Epidermal melanocyte (primary cell): Measurements from ENCODE around the gene DZIP3.

Experiments
- DNase-seq: peaks from one replicate; pipeline ENCODE4 v3.0.0; 2011; ENCODE audit warnings: low spot score; ENCODE audit not compliant: insufficient read length

DZIP3 gene, protein sequence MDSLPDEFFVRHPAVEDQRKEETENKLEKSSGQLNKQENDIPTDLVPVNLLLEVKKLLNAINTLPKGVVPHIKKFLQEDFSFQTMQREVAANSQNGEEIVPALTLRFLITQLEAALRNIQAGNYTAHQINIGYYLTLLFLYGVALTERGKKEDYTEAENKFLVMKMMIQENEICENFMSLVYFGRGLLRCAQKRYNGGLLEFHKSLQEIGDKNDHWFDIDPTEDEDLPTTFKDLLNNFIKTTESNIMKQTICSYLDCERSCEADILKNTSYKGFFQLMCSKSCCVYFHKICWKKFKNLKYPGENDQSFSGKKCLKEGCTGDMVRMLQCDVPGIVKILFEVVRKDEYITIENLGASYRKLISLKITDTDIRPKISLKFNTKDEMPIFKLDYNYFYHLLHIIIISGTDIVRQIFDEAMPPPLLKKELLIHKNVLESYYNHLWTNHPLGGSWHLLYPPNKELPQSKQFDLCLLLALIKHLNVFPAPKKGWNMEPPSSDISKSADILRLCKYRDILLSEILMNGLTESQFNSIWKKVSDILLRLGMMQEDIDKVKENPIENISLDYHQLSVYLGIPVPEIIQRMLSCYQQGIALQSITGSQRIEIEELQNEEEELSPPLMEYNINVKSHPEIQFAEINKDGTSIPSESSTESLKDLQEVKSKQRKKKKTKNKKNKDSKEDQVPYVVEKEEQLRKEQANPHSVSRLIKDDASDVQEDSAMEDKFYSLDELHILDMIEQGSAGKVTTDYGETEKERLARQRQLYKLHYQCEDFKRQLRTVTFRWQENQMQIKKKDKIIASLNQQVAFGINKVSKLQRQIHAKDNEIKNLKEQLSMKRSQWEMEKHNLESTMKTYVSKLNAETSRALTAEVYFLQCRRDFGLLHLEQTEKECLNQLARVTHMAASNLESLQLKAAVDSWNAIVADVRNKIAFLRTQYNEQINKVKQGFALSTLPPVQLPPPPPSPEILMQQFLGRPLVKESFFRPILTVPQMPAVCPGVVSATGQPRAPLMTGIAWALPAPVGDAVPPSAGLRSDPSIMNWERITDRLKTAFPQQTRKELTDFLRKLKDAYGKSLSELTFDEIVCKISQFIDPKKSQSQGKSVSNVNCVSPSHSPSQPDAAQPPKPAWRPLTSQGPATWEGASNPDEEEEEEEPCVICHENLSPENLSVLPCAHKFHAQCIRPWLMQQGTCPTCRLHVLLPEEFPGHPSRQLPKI

DNA sequence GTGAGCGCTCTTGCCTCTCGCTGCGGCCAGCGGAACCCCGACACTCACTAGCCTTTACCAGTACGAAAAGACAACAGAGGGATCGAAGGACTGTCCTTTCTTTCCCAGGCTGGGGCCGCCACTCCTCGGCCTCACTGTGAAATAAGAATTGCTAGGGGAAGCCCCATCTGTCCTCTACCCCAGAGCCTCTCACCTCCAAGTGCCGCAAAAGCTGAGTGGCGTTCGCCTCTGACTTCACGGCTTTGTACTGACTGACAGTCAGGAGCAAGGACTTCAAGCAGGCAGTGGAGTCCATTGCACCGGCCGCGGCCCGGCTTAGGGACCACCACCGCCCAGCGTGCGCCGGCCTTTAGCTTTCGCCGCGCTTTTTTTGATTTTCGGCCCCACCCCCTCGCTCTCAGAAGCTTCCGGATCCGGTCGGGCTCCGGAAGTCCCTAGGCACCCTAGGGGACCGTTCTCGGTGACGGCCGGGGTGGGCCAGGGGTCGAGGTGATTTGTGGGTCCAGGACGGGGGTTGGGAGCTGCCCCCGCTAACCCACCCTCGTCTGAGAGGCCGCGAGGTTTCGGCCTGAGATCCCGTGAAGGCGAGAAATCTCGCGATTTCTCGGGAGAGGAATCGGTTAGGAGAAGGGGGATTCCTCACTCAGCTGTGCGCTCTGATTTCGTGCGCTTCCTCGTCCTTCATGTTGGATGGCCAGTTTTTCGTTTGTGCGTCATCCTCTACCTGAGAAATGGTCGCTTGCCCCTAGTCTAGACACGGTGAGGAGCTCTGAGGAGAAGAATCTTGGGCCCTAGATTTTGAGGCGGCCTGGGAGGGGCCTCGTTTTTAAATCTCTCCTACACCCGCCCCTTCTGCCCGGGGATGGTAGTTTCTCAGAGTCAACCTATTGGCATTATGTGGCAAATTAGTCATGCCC lies at the start of gene DZIP3, which contains the start of gene CIP2A:
Gene DZIP3 (plus strand): TSS at position 642 of the 917 bp plus-strand sequence. CDS start 15,685 bp downstream, outside the sequence.
Gene CIP2A (minus strand): TSS at position 358 of the 917 bp plus-strand sequence. CDS start 63 bp downstream, at position 295.
- peak; percentile 53 for DNase-seq

DNA sequence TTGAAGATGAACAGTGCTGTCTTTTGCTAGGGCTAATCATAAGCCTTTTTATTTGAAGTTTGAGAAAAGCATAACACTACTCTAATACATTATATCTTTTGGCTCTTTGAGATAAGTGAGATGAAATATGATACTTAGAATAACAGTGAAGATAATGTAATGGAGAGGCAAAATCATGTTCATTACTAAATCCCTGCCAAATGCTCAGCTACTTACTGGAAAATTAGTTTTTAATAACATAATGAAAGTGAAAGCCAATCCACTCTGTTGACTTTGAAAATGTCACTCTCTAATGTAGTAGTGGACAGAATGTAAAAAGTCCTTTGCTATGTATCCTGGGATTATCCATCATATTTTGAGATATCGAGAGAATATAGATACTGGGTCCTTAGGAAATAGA lies 43.3 kb upstream of the DZIP3 start:
- no peak for DNase-seq

DNA sequence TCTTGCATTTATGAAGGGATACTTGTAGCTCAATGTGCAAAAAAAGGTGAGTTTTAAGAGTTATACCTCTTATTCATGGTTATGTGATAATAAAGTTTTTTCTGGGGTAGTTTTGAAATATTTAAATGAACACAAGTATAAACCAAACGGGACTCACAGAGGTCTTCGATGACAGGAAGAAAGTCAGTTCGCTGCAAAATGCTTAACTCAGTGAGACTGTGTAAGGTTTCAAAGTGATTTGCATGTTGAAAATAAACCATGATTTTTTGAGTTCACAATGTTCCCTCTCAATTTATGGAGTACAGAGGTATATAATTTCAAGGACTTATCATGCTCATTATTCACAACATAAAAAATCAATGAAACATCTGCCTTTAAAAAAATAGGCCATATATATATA lies 42.8 kb upstream of the DZIP3 start:
- no peak for DNase-seq

DNA sequence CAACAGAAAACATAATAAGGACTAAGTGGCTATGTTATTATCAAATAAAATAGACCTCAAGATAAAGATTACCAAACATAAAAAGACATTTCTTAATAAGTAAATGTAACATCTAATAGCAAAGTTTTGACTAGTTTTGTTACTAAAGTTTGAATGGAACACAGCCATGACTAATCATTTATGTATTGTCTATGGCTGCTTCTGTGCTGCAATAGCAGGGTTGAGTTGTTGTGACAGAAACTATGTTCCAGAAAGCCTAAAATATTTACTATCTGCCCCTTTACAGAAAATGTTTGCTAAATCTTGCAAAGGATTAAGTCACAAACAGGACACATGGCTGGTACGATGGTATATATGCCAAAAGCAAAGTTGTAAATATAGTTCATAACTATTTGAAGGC lies 41.2 kb upstream of the DZIP3 start:
- DNase-seq = no peak

DNA sequence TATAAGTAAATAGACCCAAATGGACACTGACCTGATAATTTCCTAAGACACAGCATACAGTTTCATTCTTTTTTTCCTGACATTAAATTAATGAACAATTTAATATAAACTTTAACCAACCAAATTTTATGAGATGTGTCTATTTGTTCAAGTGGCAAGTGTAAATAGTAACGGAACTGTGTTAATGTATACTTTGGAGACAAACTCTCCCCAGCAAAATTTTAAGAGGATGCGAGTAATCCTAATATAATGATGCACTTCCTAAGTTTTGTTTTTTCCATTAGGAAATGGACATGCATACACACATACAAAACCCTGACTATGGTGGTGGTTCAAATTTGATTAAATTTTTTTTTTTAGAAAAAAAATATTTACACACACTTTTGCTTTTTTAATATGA lies 40.6 kb upstream of the DZIP3 start:
- DNase-seq = no peak

DNA sequence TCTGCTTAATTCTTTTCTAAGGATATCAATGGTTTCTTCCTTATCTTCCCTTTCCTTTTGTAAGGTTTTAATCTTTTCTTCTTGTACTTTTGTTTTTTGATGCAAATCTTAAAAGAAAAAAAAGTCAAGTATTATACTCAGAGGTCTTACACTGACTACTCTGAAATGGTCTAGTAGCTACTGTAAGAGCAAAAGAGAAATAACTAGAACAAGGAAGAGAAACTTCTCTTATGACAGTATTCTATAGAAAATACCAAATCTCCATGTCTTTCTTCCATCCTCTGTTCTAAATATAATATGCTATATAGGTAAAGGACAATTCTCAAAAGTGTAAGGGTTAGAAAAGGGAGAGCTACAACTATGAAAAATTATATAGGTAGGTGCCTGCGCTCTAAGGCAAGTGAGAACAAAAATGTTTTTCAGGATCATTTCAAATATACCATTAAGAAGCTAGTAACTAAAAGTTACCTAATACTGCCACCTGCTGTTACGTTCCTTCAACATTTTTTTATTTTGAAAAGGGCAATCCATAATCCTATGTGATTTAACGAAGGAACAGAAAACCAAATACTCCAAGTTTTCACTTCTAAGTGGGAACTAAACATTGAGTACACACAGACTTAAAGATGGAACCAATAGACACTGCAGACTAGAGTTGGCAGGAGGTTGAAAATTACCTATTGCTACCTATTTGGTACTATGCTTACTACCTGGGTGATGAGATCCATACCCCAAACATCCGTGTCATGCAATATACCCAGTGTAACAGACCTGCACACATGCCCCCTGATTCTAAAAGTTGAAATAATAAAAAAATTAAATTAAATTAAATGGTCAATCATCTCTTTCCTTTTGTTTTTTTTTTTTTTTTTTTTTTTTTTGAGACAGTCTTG lies 37.0 kb upstream of the DZIP3 start:
- DNase-seq = no peak

DNA sequence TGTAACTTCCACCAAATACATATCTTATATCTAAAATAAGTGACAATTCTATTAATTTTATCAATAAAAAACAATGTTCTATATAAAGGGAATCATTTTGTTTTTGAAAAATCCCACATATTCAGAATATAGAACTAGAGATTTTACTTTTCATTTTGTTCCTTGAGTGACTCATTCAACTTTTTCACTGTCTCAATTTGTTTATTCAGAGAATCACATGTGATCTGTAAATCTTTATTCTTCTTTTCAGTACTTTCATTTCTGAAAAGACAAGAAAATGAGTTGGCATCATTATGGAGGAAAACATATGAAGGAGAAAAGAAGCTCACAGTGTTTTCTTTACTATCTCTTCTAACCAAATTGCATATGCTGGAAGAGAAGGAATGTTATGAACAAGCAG lies 35.3 kb upstream of the DZIP3 start:
- DNase-seq = no peak

DNA sequence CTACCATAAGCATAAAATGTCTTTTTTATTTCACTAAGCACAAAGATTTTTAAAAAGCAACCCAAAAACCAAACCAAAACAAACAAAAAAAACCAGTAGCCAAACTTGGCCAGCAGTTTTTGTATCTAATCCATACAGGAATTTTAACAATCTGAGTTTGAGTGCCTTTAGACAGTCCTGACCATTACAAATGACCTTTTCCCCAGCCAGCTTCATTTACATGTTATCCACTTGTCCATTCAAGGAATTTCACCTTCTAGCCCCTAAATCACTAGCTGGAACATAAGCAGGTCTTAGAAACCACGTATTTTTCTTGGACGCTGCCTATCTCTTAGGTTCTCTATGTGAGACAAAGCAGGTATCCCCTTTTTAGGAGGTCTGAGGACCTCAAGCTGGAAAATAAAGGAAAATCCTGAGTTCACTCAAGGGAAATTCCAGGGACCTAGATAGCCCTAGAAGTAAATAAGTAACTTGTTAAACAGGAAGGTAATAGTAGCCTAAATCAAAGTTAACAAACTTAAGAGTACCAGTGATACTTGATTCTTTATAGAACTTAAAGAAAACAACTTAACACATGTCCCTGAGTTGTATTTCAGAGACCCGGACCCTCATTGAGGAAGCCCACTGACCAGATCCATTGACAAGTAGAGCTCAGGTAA lies 34.5 kb upstream of the DZIP3 start:
- DNase-seq = no peak

DNA sequence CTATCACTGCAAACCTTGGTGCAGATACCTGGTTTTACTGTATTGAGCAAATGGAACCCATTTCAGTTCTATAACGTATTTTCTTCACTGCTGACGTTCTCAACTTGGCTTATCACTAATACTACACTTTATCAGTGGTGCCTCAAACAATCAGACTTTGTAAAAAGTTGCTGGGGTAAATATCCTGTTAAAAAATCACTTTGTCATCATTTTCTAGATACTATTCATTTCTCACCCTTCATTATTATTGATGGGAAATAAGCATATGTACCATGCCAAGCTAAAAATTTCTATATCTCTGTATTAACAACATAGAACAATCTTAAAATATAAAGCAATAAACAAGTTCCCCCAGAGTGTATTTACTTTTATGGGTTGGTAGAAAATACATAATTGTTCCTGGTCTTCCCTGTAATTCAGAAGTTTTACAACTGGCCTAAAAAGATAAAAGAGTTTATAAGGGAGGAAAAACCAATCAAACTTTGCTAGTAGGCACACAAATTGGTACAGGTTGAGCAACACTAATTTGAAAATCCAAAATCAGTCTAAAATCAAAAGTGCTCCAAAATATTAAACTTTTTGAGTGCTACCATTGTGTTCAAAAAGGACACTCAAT lies 33.4 kb upstream of the DZIP3 start:
- no peak for DNase-seq

DNA sequence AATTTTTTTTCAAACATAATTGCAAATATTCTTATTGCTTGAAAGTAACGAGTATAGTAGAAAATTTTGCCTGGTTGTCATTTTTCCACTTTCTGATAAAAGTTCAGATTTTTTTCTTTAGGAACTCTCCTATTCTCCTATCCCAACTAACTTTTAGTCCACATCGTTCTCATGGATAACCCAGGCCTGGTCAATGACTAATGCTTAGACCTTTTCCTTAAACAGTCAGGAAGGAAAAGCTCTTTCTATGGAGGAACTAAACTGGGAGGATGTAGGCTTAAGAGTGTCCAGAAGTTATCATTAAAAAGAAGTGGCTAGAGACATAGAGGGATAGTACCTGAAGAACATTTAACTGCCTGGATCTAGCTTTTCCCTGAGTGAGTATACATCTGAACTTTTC lies 27.0 kb upstream of the DZIP3 start:
- DNase-seq = no peak

DNA sequence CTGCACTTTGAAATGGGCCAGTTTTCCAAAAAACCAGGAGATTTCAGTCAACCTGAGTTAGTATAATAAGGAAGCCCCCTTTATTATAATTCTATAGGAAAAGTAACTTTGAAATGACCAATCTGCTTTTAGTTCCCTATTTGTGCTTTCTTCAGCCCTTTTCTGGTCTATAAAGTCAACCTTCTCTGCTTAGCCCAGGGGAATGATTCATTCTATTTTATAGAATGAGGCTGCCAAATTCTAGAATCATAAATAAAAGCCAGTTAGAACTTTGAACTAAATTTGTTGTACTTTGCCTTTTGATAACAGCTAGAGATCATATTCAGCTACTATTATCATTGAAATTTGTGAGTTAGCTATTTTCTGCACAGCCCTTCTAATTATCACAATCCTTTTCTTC lies 25.0 kb upstream of the DZIP3 start:
- DNase-seq = no peak

DNA sequence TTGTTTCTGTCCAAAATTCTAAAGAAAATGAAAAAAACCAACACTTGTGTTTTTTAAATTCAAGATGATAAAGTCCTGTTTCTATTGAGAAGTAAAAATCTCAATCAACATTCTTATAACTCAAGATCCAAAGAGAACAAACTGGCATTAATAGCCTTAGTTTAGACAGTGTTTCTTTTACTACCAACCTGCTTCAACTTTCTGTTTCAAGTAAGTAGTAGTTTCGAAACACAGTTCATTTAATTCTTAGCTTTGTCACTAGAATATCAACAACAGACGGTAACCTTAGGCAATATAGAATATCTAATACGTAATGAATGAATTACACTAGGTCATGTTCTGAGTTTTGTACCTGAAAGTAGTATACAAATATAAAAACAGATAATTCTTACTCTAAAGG lies 24.0 kb upstream of the DZIP3 start:
- DNase-seq = no peak

DNA sequence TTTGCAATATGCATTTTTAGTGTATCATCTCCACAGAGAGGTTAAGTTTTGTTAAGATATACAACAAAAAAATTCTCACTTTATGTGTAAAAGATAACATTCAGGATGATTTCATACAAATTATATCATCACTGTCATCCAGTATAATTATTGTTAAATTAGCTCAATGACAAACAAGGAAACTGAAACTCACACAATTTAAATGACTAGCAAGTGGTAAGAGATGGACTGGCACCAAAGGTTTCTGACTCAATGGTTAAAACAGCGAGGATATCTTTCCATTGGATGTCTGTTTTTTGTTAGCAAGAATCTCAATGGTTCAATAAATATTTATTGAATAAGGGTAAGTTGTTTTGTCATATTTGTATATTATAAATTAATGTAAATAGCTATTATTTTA lies 22.9 kb upstream of the DZIP3 start:
- no peak for DNase-seq

DNA sequence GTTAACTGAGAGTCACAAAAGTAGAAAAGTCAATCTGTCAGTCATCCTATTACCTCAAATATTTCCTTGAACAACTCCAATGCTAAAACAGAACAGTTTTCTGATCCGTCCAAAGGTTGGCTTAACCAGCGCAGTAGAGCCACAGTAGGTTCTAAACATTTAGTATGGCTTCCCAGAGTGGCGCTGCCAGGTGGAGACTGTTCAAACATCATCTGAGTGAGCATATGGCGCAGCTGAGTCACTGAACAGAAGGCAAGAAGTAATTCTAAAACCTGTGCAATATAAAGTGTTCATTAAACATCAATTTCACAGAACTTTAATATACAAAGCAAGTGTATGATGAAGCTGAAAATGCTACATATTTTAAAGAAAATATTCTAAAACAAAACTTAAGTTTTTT lies 20.2 kb upstream of the DZIP3 start:
- DNase-seq = no peak

DNA sequence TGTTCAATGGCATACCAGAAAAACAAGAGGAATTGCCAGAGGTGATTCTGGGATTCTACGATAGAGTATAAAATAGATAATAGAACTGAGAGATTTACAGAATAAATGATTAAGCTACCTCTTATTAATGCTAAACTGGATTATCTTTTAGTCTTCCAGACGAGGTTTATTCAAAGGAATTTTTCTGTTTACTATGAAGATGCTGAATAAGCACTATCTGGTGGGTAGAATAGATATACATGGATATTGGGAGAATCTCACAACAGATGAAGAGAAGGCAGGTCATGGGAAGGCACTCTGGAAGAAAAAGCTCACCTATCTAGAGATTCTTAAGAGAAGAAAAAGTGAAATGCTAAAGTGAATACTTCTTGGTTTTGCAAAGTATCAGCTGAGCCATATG lies 11.5 kb upstream of the DZIP3 start:
- no peak for DNase-seq

DNA sequence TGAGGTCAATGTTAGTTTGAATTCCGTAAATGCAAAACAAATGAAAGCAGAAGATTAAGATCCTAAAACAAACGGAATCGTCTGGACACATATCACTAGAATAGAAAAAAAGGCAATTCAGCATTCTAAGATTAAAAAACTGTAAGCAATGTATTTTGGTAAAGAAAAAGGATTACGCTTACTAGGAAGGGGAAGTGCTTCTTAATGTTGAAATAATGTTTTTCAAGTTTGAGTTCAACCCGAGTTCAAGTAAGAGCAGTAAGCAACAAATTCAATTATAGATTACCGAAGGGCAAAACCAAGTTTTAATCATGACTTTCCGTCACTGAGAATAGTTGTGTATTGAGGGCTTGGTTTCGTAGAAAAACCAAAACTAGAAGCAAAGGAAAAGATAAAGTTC lies 921 bp upstream of the DZIP3 start:
- no peak for DNase-seq

DNA sequence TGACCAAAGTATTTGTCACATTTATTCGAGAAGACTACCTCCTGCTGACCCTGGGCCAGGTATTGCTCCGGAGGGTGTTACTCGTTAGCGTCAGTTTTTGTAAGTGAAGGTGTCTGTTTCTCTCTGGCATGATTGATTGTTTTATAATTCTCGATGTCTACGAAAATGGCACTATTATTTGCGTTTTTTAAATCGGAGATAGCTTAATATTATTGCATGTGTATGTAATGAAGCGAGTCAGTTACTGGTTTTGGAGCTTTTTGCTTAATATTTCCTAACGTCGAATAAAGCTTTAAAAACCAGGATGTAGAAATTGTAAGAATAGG lies 439 bp downstream of the DZIP3 start:
- DNase-seq = peak; percentile 27

DNA sequence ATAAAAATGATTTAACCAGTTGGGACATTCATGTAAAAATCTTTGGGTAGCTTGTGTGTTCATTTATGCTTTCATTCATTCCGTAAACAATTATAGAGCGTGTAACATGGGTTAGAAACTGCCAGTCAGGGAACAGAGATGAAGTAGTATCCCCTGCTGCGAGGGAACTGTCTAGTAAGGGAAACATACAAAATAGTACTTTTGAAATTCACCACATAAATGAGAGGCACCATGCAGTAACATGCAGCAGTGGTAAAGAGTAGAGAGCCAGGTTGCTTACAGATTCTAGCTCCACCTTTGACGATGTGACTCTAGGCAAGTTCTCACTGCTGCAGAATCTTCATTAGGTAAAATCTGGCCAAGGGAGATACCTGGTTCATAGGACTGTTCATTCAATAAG lies 938 bp downstream of the DZIP3 start:
- DNase-seq = no peak

DNA sequence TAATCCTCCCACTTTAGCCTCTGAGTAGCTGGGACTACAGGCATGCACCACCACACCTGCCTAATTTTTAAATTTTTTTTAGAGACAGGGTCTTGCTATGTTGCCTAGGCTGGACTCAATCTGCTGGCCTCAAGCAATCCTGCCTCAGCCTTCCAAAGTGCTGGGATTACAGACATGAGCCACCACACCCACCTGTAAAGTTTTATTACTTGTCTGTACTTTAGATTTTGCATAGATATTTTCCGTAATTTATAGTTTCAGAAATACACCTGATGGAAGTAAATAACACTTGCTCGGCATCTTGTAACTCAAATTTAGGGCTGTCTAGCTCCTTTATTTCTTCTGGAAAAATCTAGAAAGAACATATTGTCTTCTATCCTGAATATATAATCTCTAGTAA lies 5.8 kb downstream of the DZIP3 start:
- no peak for DNase-seq
